Loucy (cell line): ENCODE results near the gene CYP3A5.
"Not testable (repeated sequence)": the region's sequence is repeated elsewhere in the genome, so short reads cannot be mapped to it uniquely, and the experiment has no call there.

Experiments used
- CTCF ChIP-seq: fragments of 200-600 bp; sonication (generic); conservative IDR thresholded peaks from 2 replicates; pipeline ENCODE4 v1.5.1; 2014; ENCODE audit warnings: mild to moderate bottlenecking, antibody characterized with exemption, low read length
- EZH2phosphoT487 ChIP-seq: fragments of 200-600 bp; IDR thresholded peaks from 2 replicates; pipeline ENCODE4 v1.6.1; 2018; ENCODE audit warnings: antibody characterized with exemption, mild to moderate bottlenecking, moderate library complexity, borderline replicate concordance

GRCh38 chr7:99723201-99723600, 43.4 kb upstream of the CYP3A5 start:
- not testable (repeated sequence) for TF ChIP-seq CTCF, EZH2phosphoT487
